IMR-90 (cell line): Measurements from ENCODE around the gene PBRM1. TPM values are rescaled to one million over a fixed set of nuclear protein-coding genes. Genes with fewer than 3 reads are reported as not detected.
"Not testable (repeated sequence)": the region's sequence is repeated elsewhere in the genome, so short reads cannot be mapped to it uniquely, and the experiment has no call there.

Experiments
- ATAC-seq: fragments of 200-7000 bp; cut with Tn5 transposase; 2 replicates; pipeline ENCODE4 v1.9.1; 2020; ENCODE audit warnings: low read depth, mild to moderate bottlenecking, moderate library complexity
- BruUV-seq: library from RNA; stranded (reverse); fragments of 400-500 nt; replicated peaks from 2 replicates; lab custom pipeline; 2021; lab: Mats Ljungman, UMichigan
- CTCF ChIA-PET: fragments of 300-600 bp; formaldehyde crosslinking; extraction: SDS; loops from one replicate; lab custom pipeline; 2021; ENCODE audit warnings: antibody characterized with exemption; lab: Yijun Ruan, JAX
- POLR2A ChIA-PET: fragments of 300-600 bp; sonication (Branson Sonifier 250); formaldehyde crosslinking; loops from one replicate; lab custom pipeline; 2022; ENCODE audit warnings: antibody characterized with exemption; ENCODE audit not compliant: unreplicated experiment; lab: Charles Lee
- DNase-seq: peaks from one replicate; pipeline ENCODE4 v3.0.0; 2013
- H2AFZ ChIP-seq: replicated peaks from 2 replicates; pipeline ENCODE3; 2013; ENCODE audit warnings: low read length, mild to moderate bottlenecking; ENCODE audit not compliant: poor library complexity
- H2AK5ac ChIP-seq: 2 replicates; pipeline ENCODE4 v1.6.1; 2013; ENCODE audit warnings: low read depth, low read length, inconsistent platforms
- H2AK9ac ChIP-seq: replicated peaks from 2 replicates; pipeline ENCODE3; 2013; ENCODE audit warnings: mild to moderate bottlenecking, low read depth, low read length, moderate library complexity; ENCODE audit not compliant: poor library complexity
- H2BK120ac ChIP-seq: 2 replicates; pipeline ENCODE4 v1.6.1; 2013; ENCODE audit warnings: low read depth, low read length, inconsistent platforms
- H2BK15ac ChIP-seq: 3 replicates; pipeline ENCODE4 v1.6.1; 2013; ENCODE audit warnings: low read depth, low read length, inconsistent platforms
- H2BK20ac ChIP-seq: 2 replicates; pipeline ENCODE4 v1.6.1; 2013; ENCODE audit warnings: low read depth, mild to moderate bottlenecking, inconsistent platforms, low read length, moderate library complexity
- H2BK5ac ChIP-seq: 2 replicates; pipeline ENCODE4 v1.6.1; 2013; ENCODE audit warnings: mild to moderate bottlenecking, low read depth, low read length, inconsistent platforms; ENCODE audit not compliant: poor library complexity, severe bottlenecking
- H3K14ac ChIP-seq: replicated peaks from 2 replicates; pipeline ENCODE4 v1.6.1; 2013; ENCODE audit warnings: low read depth, low read length, inconsistent platforms
- H3K18ac ChIP-seq: 2 replicates; pipeline ENCODE4 v1.6.1; 2013; ENCODE audit warnings: low read depth, low read length, control low read depth
- H3K23ac ChIP-seq: 2 replicates; pipeline ENCODE4 v1.6.1; 2013; ENCODE audit warnings: low read depth, low read length, inconsistent platforms
- H3K27ac ChIP-seq: 2 replicates; pipeline ENCODE4 v1.5.1; 2013; ENCODE audit warnings: mild to moderate bottlenecking, control low read depth, low read length; ENCODE audit not compliant: insufficient read depth
- H3K27me3 ChIP-seq: 2 replicates; pipeline ENCODE4 v1.6.1; 2013; ENCODE audit warnings: low read length; ENCODE audit not compliant: control insufficient read depth, insufficient read depth
- H3K36me3 ChIP-seq: 2 replicates; pipeline ENCODE4 v1.6.1; 2013; ENCODE audit warnings: low read length, mixed read lengths; ENCODE audit not compliant: control insufficient read depth, insufficient read depth
- H3K4ac ChIP-seq: 2 replicates; pipeline ENCODE4 v1.6.1; 2013; ENCODE audit warnings: low read depth, low read length, inconsistent platforms
- H3K4me1 ChIP-seq: 2 replicates; pipeline ENCODE4 v1.6.1; 2013; ENCODE audit warnings: low read length, mixed read lengths; ENCODE audit not compliant: control insufficient read depth, insufficient read depth
- H3K4me2 ChIP-seq: 2 replicates; pipeline ENCODE4 v1.6.1; 2013; ENCODE audit warnings: low read depth, mild to moderate bottlenecking, control low read depth, low read length, moderate library complexity
- H3K4me3 ChIP-seq: 2 replicates; pipeline ENCODE4 v1.5.1; 2013; ENCODE audit warnings: low read depth, mild to moderate bottlenecking, control low read depth, low read length, moderate library complexity; ENCODE audit not compliant: insufficient read depth
- H3K56ac ChIP-seq: 2 replicates; pipeline ENCODE4 v1.6.1; 2013; ENCODE audit warnings: low read length, inconsistent platforms; ENCODE audit not compliant: insufficient read depth; ENCODE audit errors: extremely low read depth
- H3K79me1 ChIP-seq, 2 experiments: 2 replicates each; pipeline ENCODE4 v1.6.1; 2013; ENCODE audit warnings: low read length in 2 of 2, inconsistent platforms in 1 of 2, low read depth in 1 of 2
- H3K9ac ChIP-seq: 2 replicates; pipeline ENCODE4 v1.6.1; 2013; ENCODE audit warnings: low read depth, low read length, control low read depth
- H3K9me1 ChIP-seq: 2 replicates; pipeline ENCODE4 v1.6.1; 2013; ENCODE audit warnings: low read length, inconsistent platforms; ENCODE audit not compliant: insufficient read depth
- H3K9me3 ChIP-seq: 2 replicates; pipeline ENCODE4 v1.6.1; 2013; ENCODE audit warnings: low read length; ENCODE audit not compliant: control insufficient read depth, insufficient read depth
- H4K20me1 ChIP-seq: 2 replicates; pipeline ENCODE4 v1.6.1; 2013; ENCODE audit warnings: low read length, inconsistent platforms; ENCODE audit not compliant: insufficient read depth
- H4K5ac ChIP-seq: 2 replicates; pipeline ENCODE4 v1.6.1; 2013; ENCODE audit warnings: mild to moderate bottlenecking, low read depth, low read length, control low read depth
- H4K8ac ChIP-seq, 2 experiments: 2 replicates each; pipeline ENCODE4 v1.6.1; 2013; ENCODE audit warnings: low read depth in 2 of 2, low read length in 2 of 2, control low read depth in 1 of 2, inconsistent platforms in 1 of 2
- H4K91ac ChIP-seq: 2 replicates; pipeline ENCODE4 v1.6.1; 2013; ENCODE audit warnings: low read depth, low read length, inconsistent platforms; ENCODE audit not compliant: insufficient read depth
- WGBS, 2 experiments: methylation state at CpG; one replicate each; pipeline versions ENCODE4 v1.1.5 to v1.1.7; 2013; ENCODE audit warnings: missing lambda C conversion rate in 2 of 2; ENCODE audit not compliant: insufficient read length in 1 of 2; ENCODE audit errors: extremely low coverage in 2 of 2; 5-methylcytosine and 5-hydroxymethylcytosine counted together
- dilution Hi-C: fragments of 300-500 bp; cut with HindIII; formaldehyde crosslinking; loops from one replicate; pipeline ENCODE4 v1.14.3; 2018; ENCODE audit warnings: low sequenced_read_pairs; ENCODE audit not compliant: unreplicated experiment
- in situ Hi-C: fragments of 300-500 bp; cut with MboI; formaldehyde crosslinking; loops from 3 replicates; pipeline ENCODE4 v1.14.3; 2019; ENCODE audit warnings: low sequenced_read_pairs, inconsistent platforms, mixed read lengths
- intact Hi-C: fragments of 100-400 bp; cut with micrococcal nuclease; formaldehyde crosslinking; loops from 2 replicates; pipeline ENCODE4 v1.10.0; 2022
- polyA plus RNA-seq, 3 experiments: library from polyadenylated mRNA; depleted of rRNA; stranded (reverse); fragments of >200 nt; gene quantifications; 2 replicates each; pipeline ENCODE4 v1.2.3, GENCODE V29; 2012; ENCODE audit warnings: low replicate concordance in 1 of 3
- total RNA-seq: library from RNA; depleted of rRNA; stranded (reverse); fragments of >200 nt; gene quantifications from 2 replicates; pipeline ENCODE4 v1.2.3, GENCODE V29; 2012

The PBRM1 gene
- total and polyA plus RNA-seq, 2 of the 4 experiments (the other 2 are of a cell fraction): 16.5 to 72.6 TPM

DNA sequence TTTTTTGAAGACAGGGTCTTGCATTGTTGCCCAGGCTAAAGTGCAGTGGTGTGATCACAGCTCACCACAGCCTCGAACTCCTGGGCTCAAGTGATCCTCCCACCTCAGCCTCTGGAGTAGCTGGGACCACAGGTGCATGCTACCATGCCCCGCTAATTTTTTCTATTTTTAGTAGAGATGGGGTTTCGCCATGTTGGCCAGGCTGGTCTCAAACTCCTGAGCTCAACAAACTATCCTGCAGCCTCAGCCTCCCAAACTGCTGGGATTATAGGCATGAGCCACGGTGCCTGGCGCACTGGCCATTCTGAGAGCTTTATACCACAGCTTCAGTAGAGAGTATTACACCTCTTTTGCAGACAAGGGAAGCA, 159.1 kb downstream of the PBRM1 start:
- not testable (repeated sequence) for H3K9ac ChIP-seq

More for the DNA sequence above, 159.1 kb downstream of the PBRM1 start:
- POLR2A ChIA-PET, H3K27me3 ChIP-seq, intact Hi-C loops, CTCF ChIA-PET, ATAC-seq, H2BK5ac ChIP-seq, H3K56ac ChIP-seq, H2BK120ac ChIP-seq, H3K14ac ChIP-seq, H2AK5ac ChIP-seq, H2BK15ac ChIP-seq, BruUV-seq, in situ Hi-C loops, H3K18ac ChIP-seq, H3K9me3 ChIP-seq, H3K4ac ChIP-seq, H3K23ac ChIP-seq, dilution Hi-C loops, H3K4me2 ChIP-seq, H2AK9ac ChIP-seq, H2AFZ ChIP-seq, H4K91ac ChIP-seq, H3K4me3 ChIP-seq, H4K5ac ChIP-seq, DNase-seq, H2BK20ac ChIP-seq, H4K8ac ChIP-seq, H3K27ac ChIP-seq: not testable (repeated sequence)
- H3K79me1 ChIP-seq: peaks cover 8 to 63% of the 10 kb centered on the region in 2 experiments
- peaks cover 23% of the 10 kb centered on the region for H3K9me1 ChIP-seq
- no CpG with 5 or more reads among the region's 5 CpGs for WGBS, 2 experiments
- peaks cover 14% of the 10 kb centered on the region for H3K4me1 ChIP-seq
- peaks cover 57% of the 10 kb centered on the region for H3K36me3 ChIP-seq
- H4K20me1 ChIP-seq: peaks cover 40% of the 10 kb centered on the region
